Measurements from ENCODE around the gene MIF. TPM values are rescaled to one million over a fixed set of nuclear protein-coding genes. Genes with fewer than 3 reads are reported as not detected.
"Not testable (repeated sequence)": the region's sequence is repeated elsewhere in the genome, so short reads cannot be mapped to it uniquely, and the experiment has no call there.

MIF gene
- total and polyA plus RNA-seq, 4 donors = 108 to 1,047 (median 303) TPM

DNA sequence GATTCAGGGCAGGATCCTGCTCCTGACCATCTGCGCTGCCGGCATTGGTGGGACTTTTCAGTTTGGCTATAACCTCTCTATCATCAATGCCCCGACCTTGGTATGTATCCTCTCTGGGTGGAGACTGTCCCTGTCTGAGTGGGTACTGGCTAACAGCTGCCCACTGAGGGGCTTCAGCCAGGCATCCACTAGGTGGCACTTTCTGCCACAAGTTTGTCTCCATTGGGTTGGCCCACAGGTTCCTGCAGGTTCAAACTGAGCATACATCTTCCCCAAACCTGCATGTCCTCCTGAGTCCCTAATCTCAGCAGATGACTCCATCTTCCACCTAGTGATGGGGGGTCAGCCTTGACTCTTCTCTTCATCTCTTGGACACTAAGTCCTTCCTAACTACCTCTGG, 32.1 kb upstream of the MIF start:
- Histone ChIP-seq H3K4me1 (ENCODE audit: control insufficient read depth in 4 of 4, insufficient read depth in 4 of 4, low read length in 3 of 4) (peaks cover 0 to 13% (median 9%) of the 10 kb centered on the region in 4 donors), H3K27ac (ENCODE audit: low read depth in 1 of 2, low read length in 2 of 2) (no peak overlapping the region), H3K9me3 (ENCODE audit: control insufficient read depth in 4 of 4, low read length in 3 of 4) (no peaks in the 10 kb centered on the region), H3K9ac (ENCODE audit: low read depth in 1 of 2, low read length in 2 of 2) (no peak overlapping the region), H3K27me3 (ENCODE audit: control insufficient read depth in 4 of 4, insufficient read depth in 4 of 4, low read length in 3 of 4) (no peaks in the 10 kb centered on the region), H3K36me3 (ENCODE audit: control insufficient read depth in 4 of 4, insufficient read depth in 3 of 4, low read depth in 1 of 4, low read length in 3 of 4) (no peaks in the 10 kb centered on the region), H3K4me3 (ENCODE audit: low read depth in 1 of 3, low read length in 3 of 3) (no peak overlapping the region)
- WGBS = 76% methylated on average over 3 of the region's 3 CpGs
- TF ChIP-seq, protein P1, sequence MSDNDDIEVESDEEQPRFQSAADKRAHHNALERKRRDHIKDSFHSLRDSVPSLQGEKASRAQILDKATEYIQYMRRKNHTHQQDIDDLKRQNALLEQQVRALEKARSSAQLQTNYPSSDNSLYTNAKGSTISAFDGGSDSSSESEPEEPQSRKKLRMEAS (IDR thresholded peaks at IDR 0.05) = no peak
- TF ChIP-seq GABPA (IDR thresholded peaks at IDR 0.05 in 1 of 2, conservative IDR thresholded peaks at IDR 0.05 in 1 of 2) = no peak
- TF ChIP-seq RAD21 (IDR thresholded peaks at IDR 0.05) = peak; percentile 76 to 82
- TF ChIP-seq, protein P2, sequence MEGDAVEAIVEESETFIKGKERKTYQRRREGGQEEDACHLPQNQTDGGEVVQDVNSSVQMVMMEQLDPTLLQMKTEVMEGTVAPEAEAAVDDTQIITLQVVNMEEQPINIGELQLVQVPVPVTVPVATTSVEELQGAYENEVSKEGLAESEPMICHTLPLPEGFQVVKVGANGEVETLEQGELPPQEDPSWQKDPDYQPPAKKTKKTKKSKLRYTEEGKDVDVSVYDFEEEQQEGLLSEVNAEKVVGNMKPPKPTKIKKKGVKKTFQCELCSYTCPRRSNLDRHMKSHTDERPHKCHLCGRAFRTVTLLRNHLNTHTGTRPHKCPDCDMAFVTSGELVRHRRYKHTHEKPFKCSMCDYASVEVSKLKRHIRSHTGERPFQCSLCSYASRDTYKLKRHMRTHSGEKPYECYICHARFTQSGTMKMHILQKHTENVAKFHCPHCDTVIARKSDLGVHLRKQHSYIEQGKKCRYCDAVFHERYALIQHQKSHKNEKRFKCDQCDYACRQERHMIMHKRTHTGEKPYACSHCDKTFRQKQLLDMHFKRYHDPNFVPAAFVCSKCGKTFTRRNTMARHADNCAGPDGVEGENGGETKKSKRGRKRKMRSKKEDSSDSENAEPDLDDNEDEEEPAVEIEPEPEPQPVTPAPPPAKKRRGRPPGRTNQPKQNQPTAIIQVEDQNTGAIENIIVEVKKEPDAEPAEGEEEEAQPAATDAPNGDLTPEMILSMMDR (IDR thresholded peaks at IDR 0.05; ENCODE audit: low read depth, low read length, missing input control) = peak; percentile 58
- no peak for DNase-seq (ENCODE audit: low spot score)

DNA sequence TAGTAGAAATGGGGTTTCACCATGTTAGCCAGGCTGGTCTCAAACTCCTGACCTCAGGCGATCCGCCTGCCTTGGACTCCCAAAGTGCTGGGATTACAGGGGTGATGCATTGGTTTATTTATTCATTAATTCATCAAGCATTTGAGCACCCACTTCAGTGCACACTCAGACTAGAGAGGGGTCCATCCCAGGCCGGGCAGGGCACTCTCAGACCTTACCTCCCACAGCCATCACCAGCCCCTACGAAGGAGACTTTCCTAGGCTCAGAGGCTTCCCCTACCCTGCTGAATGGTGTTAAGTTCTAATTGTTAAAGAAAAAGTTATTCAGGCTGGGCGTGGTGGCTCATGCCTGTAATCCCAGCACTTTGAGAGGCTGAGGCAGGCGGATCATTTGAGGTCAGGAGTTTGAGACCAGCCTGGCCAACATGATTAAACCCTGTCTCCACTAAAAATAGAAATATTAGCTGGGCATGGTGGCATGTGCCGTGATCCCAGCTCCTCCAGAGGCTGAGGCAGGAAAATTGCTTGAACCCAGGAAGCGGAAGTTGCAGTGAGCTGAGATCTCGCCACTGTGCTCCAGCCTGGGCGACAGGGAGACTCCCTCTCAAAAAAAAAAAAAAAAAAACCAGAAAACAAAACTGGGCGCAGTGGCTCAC, 29.6 kb upstream of the MIF start:
- not testable (repeated sequence) for H3K9me3 ChIP-seq (ENCODE audit: control insufficient read depth in 4 of 4, low read length in 3 of 4); H3K27me3 ChIP-seq (ENCODE audit: control insufficient read depth in 4 of 4, insufficient read depth in 4 of 4, low read length in 3 of 4); H3K9ac ChIP-seq (ENCODE audit: low read depth in 1 of 2, low read length in 2 of 2); DNase-seq (ENCODE audit: low spot score); H3K4me1 ChIP-seq (ENCODE audit: control insufficient read depth in 4 of 4, insufficient read depth in 4 of 4, low read length in 3 of 4); H3K27ac ChIP-seq (ENCODE audit: low read depth in 1 of 2, low read length in 2 of 2); H3K4me3 ChIP-seq (ENCODE audit: low read depth in 1 of 3, low read length in 3 of 3)
- peaks cover 3 to 11% (median 9%) of the 10 kb centered on the region in 4 donors for H3K36me3 ChIP-seq (ENCODE audit: control insufficient read depth in 4 of 4, insufficient read depth in 3 of 4, low read depth in 1 of 4, low read length in 3 of 4)
- 82% methylated on average over 11 of the region's 11 CpGs for WGBS

DNA sequence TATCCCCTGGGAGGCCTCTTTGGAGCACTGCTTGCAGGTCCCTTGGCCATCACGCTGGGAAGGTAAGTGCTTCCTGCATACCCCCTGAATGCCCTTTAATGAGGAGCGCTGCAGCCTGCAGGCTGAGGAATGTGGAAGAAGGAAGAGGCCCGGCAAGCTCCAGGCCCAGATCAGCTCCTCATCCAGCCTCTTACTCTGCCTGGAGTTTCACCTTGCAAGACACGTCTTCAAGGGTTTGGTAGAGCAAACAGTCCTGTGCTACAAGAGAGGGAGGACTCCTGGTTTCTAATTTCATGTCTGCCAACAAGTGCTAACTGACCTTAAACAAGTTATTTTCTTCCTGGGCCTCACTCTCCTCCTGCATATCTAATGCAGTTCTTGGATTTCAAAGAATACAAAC, 25.6 kb upstream of the MIF start:
- Histone ChIP-seq H3K9me3 (ENCODE audit: control insufficient read depth in 4 of 4, low read length in 3 of 4) (no peaks in the 10 kb centered on the region), H3K9ac (ENCODE audit: low read depth in 1 of 2, low read length in 2 of 2) (no peak overlapping the region), H3K27ac (ENCODE audit: low read depth in 1 of 2, low read length in 2 of 2) (no peak overlapping the region), H3K4me1 (ENCODE audit: control insufficient read depth in 4 of 4, insufficient read depth in 4 of 4, low read length in 3 of 4) (no peaks in the 10 kb centered on the region), H3K4me3 (ENCODE audit: low read depth in 1 of 3, low read length in 3 of 3) (no peak overlapping the region), H3K36me3 (ENCODE audit: control insufficient read depth in 4 of 4, insufficient read depth in 3 of 4, low read depth in 1 of 4, low read length in 3 of 4) (peaks cover 3 to 13% (median 10%) of the 10 kb centered on the region in 4 donors), H3K27me3 (ENCODE audit: control insufficient read depth in 4 of 4, insufficient read depth in 4 of 4, low read length in 3 of 4) (no peaks in the 10 kb centered on the region)
- 98% methylated on average over 4 of the region's 4 CpGs for WGBS
- TF ChIP-seq YY1 (IDR thresholded peaks at IDR 0.05) (no peak), RXRA (IDR thresholded peaks at IDR 0.05) (no peak), HNF4A (conservative IDR thresholded peaks at IDR 0.05) (no peak), HNF4G (IDR thresholded peaks at IDR 0.05) (no peak), TAF1 (conservative IDR thresholded peaks at IDR 0.05) (no peak), SP1 (IDR thresholded peaks at IDR 0.05) (no peak), NR2F2 (IDR thresholded peaks at IDR 0.05) (no peak), FOXA1 (IDR thresholded peaks at IDR 0.05) (no peak)
- TF ChIP-seq, protein P1 (IDR thresholded peaks at IDR 0.05) = no peak
- TF ChIP-seq, protein P3, sequence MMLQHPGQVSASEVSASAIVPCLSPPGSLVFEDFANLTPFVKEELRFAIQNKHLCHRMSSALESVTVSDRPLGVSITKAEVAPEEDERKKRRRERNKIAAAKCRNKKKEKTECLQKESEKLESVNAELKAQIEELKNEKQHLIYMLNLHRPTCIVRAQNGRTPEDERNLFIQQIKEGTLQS (IDR thresholded peaks at IDR 0.05) = no peak
- DNase-seq (ENCODE audit: low spot score) = no peak

Measured in liver (tissue), 9 donors.